Spleen (tissue), 11 donors: ENCODE measurements around the gene FAM181B. TPM values are rescaled to one million over a fixed set of nuclear protein-coding genes. Genes with fewer than 3 reads are reported as not detected.
A peak's percentile ranks its signal among the peaks of the same experiment; 100 is the strongest.

Source experiments
- DNase-seq: peaks from one replicate; pipeline ENCODE4 v3.0.0-alpha.2; 2020
- H3K27ac ChIP-seq, 8 donors: fragments of 200-600 bp; sonication (generic) in 7 of 8; 1 replicate in 4 of 8; 2 replicates in 4 of 8; pipeline versions ENCODE4 v1.5.0 to v1.8.0; 2016 to 2021; ENCODE audit warnings: inconsistent platforms in 4 of 8, mild to moderate bottlenecking in 4 of 8, moderate library complexity in 1 of 8
- H3K27me3 ChIP-seq, 7 donors: fragments of 200-600 bp; sonication (generic) in 6 of 7; replicated peaks in 1 of 7; 1 replicate in 4 of 7; 2 replicates in 3 of 7; pipeline versions ENCODE4 v1.5.0 to v1.8.0; 2016 to 2021; ENCODE audit warnings: inconsistent platforms in 3 of 7, mild to moderate bottlenecking in 1 of 7
- H3K36me3 ChIP-seq, 6 donors: fragments of 200-600 bp; sonication (generic) in 5 of 6; 1 replicate in 4 of 6; 2 replicates in 2 of 6; pipeline versions ENCODE4 v1.5.0 to v1.8.0; 2016 to 2021; ENCODE audit warnings: inconsistent platforms in 2 of 6
- H3K4me1 ChIP-seq, 6 donors: fragments of 200-600 bp; sonication (generic) in 5 of 6; 1 replicate in 3 of 6; 2 replicates in 3 of 6; pipeline versions ENCODE4 v1.5.0 to v1.8.0; 2016 to 2021; ENCODE audit warnings: inconsistent platforms in 3 of 6
- H3K4me3 ChIP-seq, 8 donors: fragments of 200-600 bp; sonication (generic) in 7 of 8; 1 replicate in 4 of 8; 2 replicates in 4 of 8; pipeline versions ENCODE4 v1.5.0 to v1.8.0; 2016 to 2021; ENCODE audit warnings: inconsistent platforms in 4 of 8, mild to moderate bottlenecking in 4 of 8, moderate library complexity in 2 of 8
- H3K9me3 ChIP-seq, 8 donors: fragments of 200-600 bp; sonication (generic) in 7 of 8; 1 replicate in 4 of 8; 2 replicates in 4 of 8; pipeline versions ENCODE4 v1.5.0 to v1.8.0; 2016 to 2021; ENCODE audit warnings: inconsistent platforms in 4 of 8
- CTCF ChIP-seq, 11 experiments: fragments of 200-600 bp in 7 of 11; fragments of 450-650 bp in 4 of 11; sonication (generic) in 4 of 11; IDR thresholded peaks in 8 of 11; conservative IDR thresholded peaks in 3 of 11; 1 replicate in 7 of 11; 2 replicates in 4 of 11; pipeline versions ENCODE4 v1.4.0 to v1.8.0; 2016 to 2021; ENCODE audit warnings: antibody characterized with exemption in 11 of 11, inconsistent platforms in 4 of 11, mild to moderate bottlenecking in 1 of 11
- POLR2A ChIP-seq, 3 donors: fragments of 450-650 bp; IDR thresholded peaks; one replicate each; pipeline ENCODE4 v1.5.1; 2017; ENCODE audit warnings: antibody characterized with exemption in 3 of 3, mild to moderate bottlenecking in 1 of 3
- POLR2AphosphoS5 ChIP-seq, 3 donors: sonication (generic); formaldehyde crosslinking; IDR thresholded peaks; one replicate each; pipeline ENCODE4 v1.5.1; 2017; ENCODE audit warnings: antibody characterized with exemption in 3 of 3
- WGBS, 5 donors: extraction: QIAGEN DNeasy Blood & Tissue Kit in 3 of 5; methylation state at CpG; one replicate each; pipeline versions ENCODE4 v1.1.5 to v1.1.7; 2013 to 2018; 5-methylcytosine and 5-hydroxymethylcytosine counted together
- intact Hi-C: fragments of 100-400 bp; cut with DNase I; formaldehyde crosslinking; loops from one replicate; pipeline ENCODE4 v1.15.0; 2023; ENCODE audit warnings: low total_unique reads
- polyA plus RNA-seq, 3 donors: library from polyadenylated mRNA; stranded (reverse); fragments of 200-250 nt; gene quantifications; one replicate each; pipeline ENCODE4 v1.2.1, GENCODE V29; 2013
- total RNA-seq, 7 donors: library from RNA; depleted of rRNA in 3 of 7; stranded (reverse); fragments of >200 nt in 3 of 7; fragmentation: NEBNext Ultra II Directional in 4 of 7; extraction: Animal tissue kit (Norgen Biotek cat#: 25700) in 4 of 7; gene quantifications; one replicate each; pipeline versions ENCODE4 v1.1.0 to v1.2.1, GENCODE V29; 2016 to 2021
- donor health status: healthy with polysubstance abuse.
- donor health status: DM: no; HTN: no; CAD: no; lungs with moderate emphysema.
- donor health status: DM: no; HTN: no; CAD: no.
- donor health status: Bipolar disorder and iron deficiency.
- donor health status: healthy.
- donor health status: DM: no; HTN: no; CAD: no.
- donor health status: DM: yes; HTN: yes; CAD: no.

Gene FAM181B
- total and polyA plus RNA-seq, 10 donors = 0.07 to 0.22 (median 0.09) TPM; not detected in 5

DNA sequence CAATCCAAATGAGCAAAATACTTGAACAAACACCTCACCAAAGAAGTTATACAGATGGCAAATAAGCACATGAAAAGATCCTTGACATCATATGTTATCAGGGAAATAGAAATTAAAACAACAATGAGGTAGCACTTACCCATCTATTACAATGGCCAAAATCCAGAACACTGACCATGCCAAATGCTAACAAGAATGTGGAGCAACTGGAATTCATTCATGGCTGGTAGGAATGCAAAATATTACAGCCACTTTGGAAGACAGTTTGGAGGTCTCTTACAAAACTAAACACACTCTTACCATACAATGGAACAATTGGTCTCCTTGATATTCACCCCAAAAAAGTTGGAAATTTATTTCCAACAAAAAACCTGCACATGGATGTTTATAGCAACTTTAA lies 19.1 kb upstream of the FAM181B start:
- Histone ChIP-seq H3K9me3 (no peaks in the 10 kb centered on the region), H3K27ac (no peak overlapping the region), H3K36me3 (no peaks in the 10 kb centered on the region), H3K4me1 (peaks cover 0 to 18% (median 14%) of the 10 kb centered on the region in 6 donors), H3K4me3 (no peak overlapping the region), H3K27me3 (no peaks in the 10 kb centered on the region)
- intact Hi-C loops = no loop called here
- no peak for DNase-seq
- TF ChIP-seq CTCF (IDR thresholded peaks at IDR 0.05 in 8 of 11, conservative IDR thresholded peaks at IDR 0.05 in 3 of 11) = no peak
- no peak for TF ChIP-seq POLR2AphosphoS5 (IDR thresholded peaks at IDR 0.05)
- no peak for TF ChIP-seq POLR2A (IDR thresholded peaks at IDR 0.05)

DNA sequence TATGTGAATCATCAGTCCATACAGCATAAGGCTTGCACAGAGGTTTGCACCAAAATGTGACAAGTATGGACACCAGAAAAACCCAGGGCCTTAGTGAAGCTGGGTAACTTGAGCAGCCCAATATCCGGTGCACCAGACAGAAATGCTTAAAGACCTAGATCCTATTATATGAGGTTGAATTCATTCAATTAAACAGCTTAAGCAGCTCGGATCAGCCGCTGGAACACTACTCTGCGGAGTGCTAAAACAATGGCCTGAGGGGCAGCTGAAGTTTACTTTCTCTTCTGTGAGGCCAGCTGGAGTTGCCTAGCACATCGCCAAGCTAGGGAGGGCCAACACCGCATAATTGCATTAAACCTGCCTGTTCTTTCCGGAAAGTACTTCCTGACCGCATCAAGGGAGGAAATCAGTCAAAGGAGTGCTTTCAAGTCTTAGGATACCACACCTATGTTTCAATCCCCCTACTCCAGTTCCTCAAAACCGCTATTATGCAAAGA lies 17.0 kb upstream of the FAM181B start:
- Histone ChIP-seq H3K27ac (no peak overlapping the region), H3K36me3 (no peaks in the 10 kb centered on the region), H3K4me1 (peaks cover 0 to 10% (median 6%) of the 10 kb centered on the region in 6 donors), H3K9me3 (no peaks in the 10 kb centered on the region), H3K27me3 (no peaks in the 10 kb centered on the region), H3K4me3 (peak overlapping the region in 1 of 8 donors; percentile 9)
- WGBS, 5 donors = 12 to 25% (median 14%) methylated on average over 9 of the region's 9 CpGs
- DNase-seq = no peak
- intact Hi-C loops = no loop called here
- TF ChIP-seq POLR2AphosphoS5 (IDR thresholded peaks at IDR 0.05) (no peak), POLR2A (IDR thresholded peaks at IDR 0.05) (no peak), CTCF (IDR thresholded peaks at IDR 0.05 in 8 of 11, conservative IDR thresholded peaks at IDR 0.05 in 3 of 11) (no peak)

DNA sequence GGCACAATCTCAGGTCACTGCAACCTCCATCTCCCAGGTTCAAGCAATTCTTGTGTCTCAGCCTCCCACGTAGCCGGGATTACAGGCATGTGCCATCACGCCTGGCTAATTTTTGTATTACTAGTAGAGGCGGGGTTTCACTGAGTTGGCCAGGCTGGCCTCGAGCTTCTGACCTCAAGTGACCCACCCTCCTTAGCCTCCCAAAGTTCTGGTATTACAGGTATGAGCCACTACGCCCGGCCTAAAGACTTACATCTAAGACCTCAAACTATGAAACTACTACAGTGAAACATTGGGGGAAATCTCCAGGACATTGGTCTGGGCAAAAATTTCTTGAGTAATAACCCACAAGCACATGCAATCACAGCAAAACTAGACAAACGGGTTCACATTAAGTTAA lies 13.8 kb upstream of the FAM181B start:
- DNase-seq = no peak
- no peak overlapping the region for H3K27ac ChIP-seq
- intact Hi-C loops = no loop called here
- peaks cover 0 to 10% (median 6%) of the 10 kb centered on the region in 6 donors for H3K4me1 ChIP-seq
- no peak for TF ChIP-seq CTCF (IDR thresholded peaks at IDR 0.05 in 8 of 11, conservative IDR thresholded peaks at IDR 0.05 in 3 of 11)
- no peak for TF ChIP-seq POLR2A (IDR thresholded peaks at IDR 0.05)
- no peak for TF ChIP-seq POLR2AphosphoS5 (IDR thresholded peaks at IDR 0.05)
- WGBS, 5 donors = 79 to 91% (median 83%) methylated on average over 8 of the region's 8 CpGs
- no peak overlapping the region for H3K4me3 ChIP-seq
- H3K9me3 ChIP-seq = no peaks in the 10 kb centered on the region
- H3K36me3 ChIP-seq = no peaks in the 10 kb centered on the region
- H3K27me3 ChIP-seq = peaks cover 0 to 7% (median 0%) of the 10 kb centered on the region in 7 donors

DNA sequence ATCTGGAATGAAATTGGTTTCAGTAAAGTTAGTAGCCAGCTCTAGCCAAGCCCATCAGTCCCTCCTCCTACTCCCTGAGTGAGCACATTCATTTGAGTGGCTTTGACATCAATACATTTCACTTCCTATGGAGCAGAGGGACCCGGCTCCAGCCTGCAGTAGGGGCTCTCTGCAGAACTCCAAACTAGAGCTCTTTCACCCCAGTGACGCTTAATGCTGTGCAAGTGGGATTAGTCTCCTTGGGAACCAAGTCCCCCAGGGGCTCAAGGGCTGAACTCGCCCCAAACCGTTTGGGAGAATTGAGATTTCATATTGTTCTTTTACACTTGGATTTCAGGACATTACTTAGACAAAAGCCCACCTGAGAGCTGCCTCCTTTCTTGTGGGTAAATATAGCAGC lies 4.4 kb upstream of the FAM181B start:
- peaks cover 0 to 54% (median 18%) of the 10 kb centered on the region in 7 donors for H3K27me3 ChIP-seq
- no peak for DNase-seq
- no peak for TF ChIP-seq POLR2A (IDR thresholded peaks at IDR 0.05)
- TF ChIP-seq CTCF (IDR thresholded peaks at IDR 0.05 in 8 of 11, conservative IDR thresholded peaks at IDR 0.05 in 3 of 11) = no peak
- no peak for TF ChIP-seq POLR2AphosphoS5 (IDR thresholded peaks at IDR 0.05)
- no peak overlapping the region for H3K27ac ChIP-seq
- H3K9me3 ChIP-seq = no peaks in the 10 kb centered on the region
- peaks cover 0 to 10% (median 9%) of the 10 kb centered on the region in 6 donors for H3K4me1 ChIP-seq
- no peaks in the 10 kb centered on the region for H3K36me3 ChIP-seq
- H3K4me3 ChIP-seq = no peak overlapping the region
- 51 to 78% (median 59%) methylated on average over 3 to 4 of the region's 4 CpGs for WGBS, 5 donors
- intact Hi-C loops = no loop called here
